Sigmoid colon (tissue), 4 donors: Measurements from ENCODE around the gene COL1A1.

Experiments used
- CTCF ChIP-seq, 4 experiments: fragments of 450-650 bp in 3 of 4; fragments of 200-600 bp in 1 of 4; IDR thresholded peaks; one replicate each; pipeline ENCODE4 v1.5.1; 2016 to 2019; ENCODE audit warnings: antibody characterized with exemption in 4 of 4, mild to moderate bottlenecking in 3 of 4, moderate library complexity in 2 of 4
- EP300 ChIP-seq, 4 donors: sonication (generic); formaldehyde crosslinking; IDR thresholded peaks; one replicate each; pipeline ENCODE4 v1.6.1; 2017; ENCODE audit warnings: antibody characterized with exemption in 4 of 4
- POLR2A ChIP-seq, 2 donors: fragments of 450-650 bp; IDR thresholded peaks; one replicate each; pipeline ENCODE4 v1.6.1; 2016; ENCODE audit warnings: antibody characterized with exemption in 2 of 2, mild to moderate bottlenecking in 2 of 2, moderate library complexity in 2 of 2

GRCh38 chr17:50244771-50245170, 43.3 kb upstream of the COL1A1 start:
- TF ChIP-seq POLR2A (IDR thresholded peaks at IDR 0.05) (no peak), EP300 (IDR thresholded peaks at IDR 0.05) (no peak), CTCF (IDR thresholded peaks at IDR 0.05) (no peak)
